Caco-2 (cell line): ENCODE measurements around the gene SLC35E4. TPM values are rescaled to one million over a fixed set of nuclear protein-coding genes. Genes with fewer than 3 reads are reported as not detected.

ENCODE experiments used
- BruUV-seq: library from RNA; stranded (reverse); fragments of 400-500 nt; replicated peaks from 2 replicates; lab custom pipeline; 2021; lab: Mats Ljungman, UMichigan
- CTCF ChIA-PET: fragments of 300-600 bp; sonication (Branson Sonifier 250); formaldehyde crosslinking; loops from one replicate; lab custom pipeline; 2022; ENCODE audit warnings: antibody characterized with exemption; lab: Charles Lee
- POLR2A ChIA-PET: fragments of 300-600 bp; sonication (Branson Sonifier 250); formaldehyde crosslinking; loops from one replicate; lab custom pipeline; 2022; ENCODE audit warnings: antibody characterized with exemption; lab: Charles Lee
- DNase-seq, 2 experiments: peaks; one replicate each; pipeline versions ENCODE4 v3.0.0 to v3.0.0-alpha.2; 2020 to 2022
- H3K27me3 ChIP-seq: replicated peaks from 2 replicates; pipeline ENCODE4 v1.6.0; 2011; ENCODE audit warnings: low read length; ENCODE audit not compliant: control insufficient read depth, insufficient read depth
- H3K36me3 ChIP-seq: 2 replicates; pipeline ENCODE4 v1.5.1; 2011; ENCODE audit warnings: low read length; ENCODE audit not compliant: control insufficient read depth, insufficient read depth
- H3K4me1 ChIP-seq: fragments of 250-450 bp; sonication (Bioruptor Pico); 2 replicates; pipeline ENCODE4 v1.5.1; 2020; ENCODE audit warnings: mild to moderate bottlenecking
- H3K4me3 ChIP-seq: 2 replicates; pipeline ENCODE4 v1.5.1; 2011; ENCODE audit warnings: low read depth, mild to moderate bottlenecking, control low read depth, low read length
- H3K9me3 ChIP-seq: fragments of 250-450 bp; sonication (Bioruptor Pico); 2 replicates; pipeline ENCODE4 v1.5.1; 2020; ENCODE audit warnings: mild to moderate bottlenecking, moderate library complexity
- H3K27ac Mint-ChIP-seq: one replicate; pipeline ENCODE4 v1.8.0; 2022; ENCODE audit warnings: mixed read lengths; ENCODE audit not compliant: unreplicated experiment
- H3K27me3 Mint-ChIP-seq: one replicate; pipeline ENCODE4 v1.8.0; 2022; ENCODE audit warnings: mixed read lengths; ENCODE audit not compliant: insufficient read depth, unreplicated experiment
- H3K36me3 Mint-ChIP-seq: one replicate; pipeline ENCODE4 v1.8.0; 2022; ENCODE audit warnings: mild to moderate bottlenecking, mixed read lengths; ENCODE audit not compliant: insufficient read depth, unreplicated experiment
- H3K4me1 Mint-ChIP-seq: one replicate; pipeline ENCODE4 v1.8.0; 2022; ENCODE audit warnings: low read depth, mixed read lengths; ENCODE audit not compliant: unreplicated experiment
- H3K4me3 Mint-ChIP-seq: one replicate; pipeline ENCODE4 v1.8.0; 2022; ENCODE audit warnings: mild to moderate bottlenecking, moderate library complexity, mixed read lengths; ENCODE audit not compliant: unreplicated experiment
- H3K9me3 Mint-ChIP-seq: one replicate; pipeline ENCODE4 v1.8.0; 2022; ENCODE audit warnings: mixed read lengths; ENCODE audit not compliant: unreplicated experiment
- CTCF ChIP-seq, 2 experiments: fragments of 200-600 bp in 1 of 2; IDR thresholded peaks; 1 replicate in 1 of 2; 2 replicates in 1 of 2; pipeline versions ENCODE4 v1.5.1 to v1.8.0; 2011 to 2022; ENCODE audit warnings: antibody characterized with exemption in 1 of 2, control low read depth in 1 of 2, inconsistent platforms in 1 of 2, low read depth in 1 of 2, low read length in 1 of 2, mild to moderate bottlenecking in 1 of 2, moderate library complexity in 1 of 2; ENCODE audit not compliant: insufficient read depth in 1 of 2, severe bottlenecking in 1 of 2, unreplicated experiment in 1 of 2
- intact Hi-C: fragments of 100-400 bp; cut with micrococcal nuclease; formaldehyde crosslinking; loops from one replicate; pipeline ENCODE4 v1.10.0; 2022; ENCODE audit not compliant: unreplicated experiment
- total RNA-seq: library from RNA; stranded (reverse); gene quantifications from 2 replicates; pipeline ENCODE4 v1.2.3, GENCODE V29; 2022

SLC35E4 gene
- total RNA-seq, 1 experiment from 2014 or later: 0.27 TPM

- H3K27me3 Mint-ChIP-seq: no peaks in the 10 kb centered on the region
- H3K36me3 Mint-ChIP-seq: no peaks in the 10 kb centered on the region
- H3K9me3 Mint-ChIP-seq: no peaks in the 10 kb centered on the region
- BruUV-seq: no TSS peak
- no peak for DNase-seq
- no peaks in the 10 kb centered on the region for H3K9me3 ChIP-seq
- CTCF ChIA-PET: no interaction called here
- POLR2A ChIA-PET: no interaction called here
- no peaks in the 10 kb centered on the region for H3K4me1 ChIP-seq
- H3K27ac Mint-ChIP-seq: no peak overlapping the region
- no peak overlapping the region for H3K4me3 Mint-ChIP-seq
- H3K27me3 ChIP-seq: no peaks in the 10 kb centered on the region
- H3K4me3 ChIP-seq: no peak overlapping the region
- no peak for TF ChIP-seq CTCF (IDR thresholded peaks at IDR 0.05; ENCODE audit: insufficient read depth in 1 of 2, low read depth in 1 of 2, low read length in 1 of 2, severe bottlenecking in 1 of 2, unreplicated experiment in 1 of 2)
- no peaks in the 10 kb centered on the region for H3K4me1 Mint-ChIP-seq
- intact Hi-C loops: no loop called here
- H3K36me3 ChIP-seq: no peaks in the 10 kb centered on the region
Measured at GRCh38 chr22:30689622-30690021, 54.0 kb downstream of the SLC35E4 start.

GRCh38 chr22:30691204-30691603 lies 55.6 kb downstream of the SLC35E4 start:
- Histone ChIP-seq H3K9me3 (no peaks in the 10 kb centered on the region), H3K4me1 (0 out of 2 replicates have a peak, but pooled peaks cover 4% of the 10 kb centered on the region), H3K36me3 (no peaks in the 10 kb centered on the region), H3K4me3 (no peak overlapping the region), H3K27me3 (no peaks in the 10 kb centered on the region)
- Mint-ChIP-seq H3K27me3 (no peaks in the 10 kb centered on the region), H3K9me3 (no peaks in the 10 kb centered on the region), H3K36me3 (no peaks in the 10 kb centered on the region), H3K4me1 (no peaks in the 10 kb centered on the region), H3K4me3 (no peak overlapping the region), H3K27ac (no peak overlapping the region)
- intact Hi-C loops: no loop called here
- CTCF ChIA-PET: no interaction called here
- BruUV-seq: no TSS peak
- POLR2A ChIA-PET: no interaction called here
- TF ChIP-seq CTCF (IDR thresholded peaks at IDR 0.05; ENCODE audit: insufficient read depth in 1 of 2, low read depth in 1 of 2, low read length in 1 of 2, severe bottlenecking in 1 of 2, unreplicated experiment in 1 of 2): no peak
- DNase-seq: no peak

GRCh38 chr22:30694171-30694639 lies 58.6 kb downstream of the SLC35E4 start:
- no TSS peak for BruUV-seq
- Mint-ChIP-seq H3K9me3 (no peaks in the 10 kb centered on the region), H3K4me3 (peak overlapping the region; percentile 79), H3K27ac (no peak overlapping the region), H3K4me1 (no peaks in the 10 kb centered on the region), H3K36me3 (no peaks in the 10 kb centered on the region), H3K27me3 (no peaks in the 10 kb centered on the region)
- CTCF ChIA-PET: interaction anchor here (1.2 kb wide), 1 partner anchor 60 kb away, joined by 3 read pairs; no protein-coding TSS in a partner anchor
- Histone ChIP-seq H3K36me3 (no peaks in the 10 kb centered on the region), H3K4me3 (peak overlapping the region; percentile 84), H3K4me1 (0 out of 2 replicates have a peak, but pooled peaks cover 4% of the 10 kb centered on the region), H3K9me3 (no peaks in the 10 kb centered on the region), H3K27me3 (no peaks in the 10 kb centered on the region)
- no peak for TF ChIP-seq CTCF (IDR thresholded peaks at IDR 0.05; ENCODE audit: insufficient read depth in 1 of 2, low read depth in 1 of 2, low read length in 1 of 2, severe bottlenecking in 1 of 2, unreplicated experiment in 1 of 2)
- POLR2A ChIA-PET: interaction anchor here (0.6 kb wide), 1 partner anchor 13 kb away, joined by 3 read pairs; no protein-coding TSS in a partner anchor
- DNase-seq: peak; percentile 59 to 78
- intact Hi-C loops: no loop called here
